Suprapubic skin (tissue), 3 donors: ENCODE measurements around the gene ZNF71.

Source experiments
- EP300 ChIP-seq: sonication (generic); formaldehyde crosslinking; IDR thresholded peaks from one replicate; pipeline ENCODE4 v1.6.1; 2017; ENCODE audit warnings: antibody characterized with exemption
- POLR2A ChIP-seq, 2 donors: fragments of 450-650 bp; IDR thresholded peaks; one replicate each; pipeline ENCODE4 v1.6.1; 2017; ENCODE audit warnings: antibody characterized with exemption in 2 of 2, mild to moderate bottlenecking in 2 of 2, moderate library complexity in 2 of 2
- TF ChIP-seq, protein P1 (sequence below), 2 donors: fragments of 200-600 bp in 1 of 2; fragments of 450-650 bp in 1 of 2; sonication (generic) in 1 of 2; IDR thresholded peaks; one replicate each; pipeline ENCODE4 v1.5.1; 2016 to 2019; ENCODE audit warnings: antibody characterized with exemption in 2 of 2, mild to moderate bottlenecking in 1 of 2, moderate library complexity in 1 of 2

DNA sequence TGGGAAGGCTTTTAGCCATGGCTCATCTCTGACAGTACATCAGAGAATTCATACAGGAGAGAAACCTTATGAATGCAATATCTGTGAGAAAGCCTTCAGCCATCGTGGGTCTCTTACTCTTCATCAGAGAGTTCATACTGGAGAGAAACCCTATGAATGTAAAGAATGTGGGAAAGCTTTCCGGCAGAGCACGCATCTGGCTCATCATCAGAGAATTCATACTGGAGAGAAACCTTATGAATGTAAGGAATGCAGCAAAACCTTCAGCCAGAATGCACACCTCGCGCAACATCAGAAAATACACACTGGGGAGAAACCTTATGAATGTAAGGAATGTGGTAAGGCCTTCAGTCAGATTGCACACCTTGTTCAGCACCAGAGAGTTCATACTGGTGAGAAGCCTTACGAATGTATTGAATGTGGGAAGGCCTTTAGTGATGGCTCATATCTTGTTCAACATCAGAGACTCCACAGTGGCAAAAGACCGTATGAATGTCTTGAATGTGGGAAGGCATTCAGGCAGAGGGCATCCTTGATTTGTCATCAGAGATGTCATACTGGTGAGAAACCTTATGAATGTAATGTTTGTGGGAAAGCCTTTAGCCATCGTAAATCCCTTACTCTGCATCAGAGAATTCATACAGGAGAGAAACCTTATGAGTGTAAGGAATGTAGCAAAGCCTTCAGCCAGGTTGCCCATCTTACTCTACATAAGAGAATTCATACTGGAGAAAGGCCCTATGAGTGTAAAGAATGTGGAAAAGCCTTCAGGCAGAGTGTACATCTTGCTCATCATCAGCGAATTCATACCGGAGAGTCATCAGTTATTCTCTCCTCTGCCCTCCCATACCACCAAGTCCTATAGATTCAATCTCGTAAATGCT, 17.1 kb upstream of the ZNF71 start:
- TF ChIP-seq, protein P1, sequence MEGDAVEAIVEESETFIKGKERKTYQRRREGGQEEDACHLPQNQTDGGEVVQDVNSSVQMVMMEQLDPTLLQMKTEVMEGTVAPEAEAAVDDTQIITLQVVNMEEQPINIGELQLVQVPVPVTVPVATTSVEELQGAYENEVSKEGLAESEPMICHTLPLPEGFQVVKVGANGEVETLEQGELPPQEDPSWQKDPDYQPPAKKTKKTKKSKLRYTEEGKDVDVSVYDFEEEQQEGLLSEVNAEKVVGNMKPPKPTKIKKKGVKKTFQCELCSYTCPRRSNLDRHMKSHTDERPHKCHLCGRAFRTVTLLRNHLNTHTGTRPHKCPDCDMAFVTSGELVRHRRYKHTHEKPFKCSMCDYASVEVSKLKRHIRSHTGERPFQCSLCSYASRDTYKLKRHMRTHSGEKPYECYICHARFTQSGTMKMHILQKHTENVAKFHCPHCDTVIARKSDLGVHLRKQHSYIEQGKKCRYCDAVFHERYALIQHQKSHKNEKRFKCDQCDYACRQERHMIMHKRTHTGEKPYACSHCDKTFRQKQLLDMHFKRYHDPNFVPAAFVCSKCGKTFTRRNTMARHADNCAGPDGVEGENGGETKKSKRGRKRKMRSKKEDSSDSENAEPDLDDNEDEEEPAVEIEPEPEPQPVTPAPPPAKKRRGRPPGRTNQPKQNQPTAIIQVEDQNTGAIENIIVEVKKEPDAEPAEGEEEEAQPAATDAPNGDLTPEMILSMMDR (IDR thresholded peaks at IDR 0.05): no peak
- TF ChIP-seq EP300: no peak
- no peak for TF ChIP-seq POLR2A (IDR thresholded peaks at IDR 0.05)
